ENCODE measurements around the gene HSPB3. TPM values are rescaled to one million over a fixed set of nuclear protein-coding genes. Genes with fewer than 3 reads are reported as not detected.

HSPB3 gene
- total RNA-seq, 2 experiments from 2014 or later = not detected

GRCh38 chr5:54438620-54439389, 16.7 kb upstream of the HSPB3 start:
- no peak for DNase-seq
- no peak overlapping the region for H3K4me3 Mint-ChIP-seq
- intact Hi-C loops (cut with micrococcal nuclease) = no loop called here
- H3K27ac Mint-ChIP-seq = no peak overlapping the region
- no peaks in the 10 kb centered on the region for H3K9me3 Mint-ChIP-seq
- CTCF ChIA-PET = interaction anchor here (0.6 to 2.9 kb wide), 3 partner anchors 20 to 1344 kb away, joined by 3 to 18 read pairs (median 3); no protein-coding TSS in a partner anchor
- no peaks in the 10 kb centered on the region for H3K27me3 Mint-ChIP-seq (ENCODE audit: low read depth)
- H3K36me3 Mint-ChIP-seq (ENCODE audit: low read depth) = no peaks in the 10 kb centered on the region
- H3K4me1 Mint-ChIP-seq (ENCODE audit: low read depth) = peaks cover 35% of the 10 kb centered on the region

DNA sequence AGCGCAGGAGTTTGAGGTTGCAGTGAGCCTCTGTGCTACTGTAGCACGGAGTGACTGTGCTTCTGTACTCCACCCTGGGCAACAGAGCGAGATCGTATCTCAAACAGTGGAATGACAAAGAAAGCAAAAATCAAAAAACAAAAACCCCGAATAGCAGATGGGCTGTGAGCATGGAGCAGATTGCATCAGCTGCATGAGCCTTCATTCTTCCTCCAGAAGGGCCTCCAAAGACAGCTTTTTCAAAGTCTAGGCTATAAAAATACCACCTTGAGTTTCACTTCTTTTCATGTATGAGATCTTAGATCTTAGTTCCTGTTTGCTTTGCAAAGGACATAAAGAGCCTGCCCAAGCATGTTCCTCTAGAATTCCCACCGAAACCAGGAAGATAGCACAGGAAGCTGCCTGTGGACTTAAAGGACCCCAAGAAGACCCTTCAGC, 15.0 kb upstream of the HSPB3 start:
- intact Hi-C loops (cut with micrococcal nuclease) = loop anchor here (1.0 to 2.0 kb wide), 2 partner anchors 48 to 130 kb away; partner anchors contain the start of gene ARL15
- peak; percentile 48 for DNase-seq
- Mint-ChIP-seq H3K36me3 (ENCODE audit: low read depth) (no peaks in the 10 kb centered on the region), H3K27ac (peak overlapping the region; percentile 78), H3K4me1 (ENCODE audit: low read depth) (peaks cover 35% of the 10 kb centered on the region), H3K9me3 (no peaks in the 10 kb centered on the region), H3K27me3 (ENCODE audit: low read depth) (no peaks in the 10 kb centered on the region), H3K4me3 (peak overlapping the region; percentile 62)
- CTCF ChIA-PET = interaction anchor here (0.7 to 2.9 kb wide), 3 partner anchors 10 to 1307 kb away, joined by 3 to 18 read pairs (median 3); no protein-coding TSS in a partner anchor

DNA sequence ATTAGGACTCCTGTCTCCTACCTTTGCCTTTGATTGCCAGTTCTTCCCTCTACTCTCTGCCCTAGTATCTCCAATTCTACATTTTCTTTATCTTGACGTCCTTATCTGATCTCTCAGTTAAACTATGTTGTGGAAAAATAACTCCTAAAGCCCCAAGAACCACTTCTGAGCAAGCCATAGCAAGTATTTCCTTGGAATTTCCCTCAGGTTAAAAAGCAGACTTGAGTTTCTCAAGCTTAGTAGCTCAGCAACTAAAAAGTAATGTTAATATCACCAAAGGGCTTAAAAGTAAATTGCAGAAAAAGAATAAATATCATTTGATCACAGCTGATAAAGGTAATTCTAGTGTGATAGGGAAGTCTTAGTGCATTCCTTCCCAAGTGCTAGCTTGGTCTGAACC, 13.2 kb upstream of the HSPB3 start:
- no peaks in the 10 kb centered on the region for H3K36me3 Mint-ChIP-seq (ENCODE audit: low read depth)
- no peaks in the 10 kb centered on the region for H3K9me3 Mint-ChIP-seq
- no peak for DNase-seq
- H3K27me3 Mint-ChIP-seq (ENCODE audit: low read depth) = no peaks in the 10 kb centered on the region
- H3K27ac Mint-ChIP-seq = no peak overlapping the region
- CTCF ChIA-PET = interaction anchor here (1.6 to 2.4 kb wide), 3 partner anchors 9 to 47 kb away, joined by 3 to 9 read pairs (median 4); no protein-coding TSS in a partner anchor
- peaks cover 35% of the 10 kb centered on the region for H3K4me1 Mint-ChIP-seq (ENCODE audit: low read depth)
- H3K4me3 Mint-ChIP-seq = no peak overlapping the region
- intact Hi-C loops (cut with micrococcal nuclease) = no loop called here

DNA sequence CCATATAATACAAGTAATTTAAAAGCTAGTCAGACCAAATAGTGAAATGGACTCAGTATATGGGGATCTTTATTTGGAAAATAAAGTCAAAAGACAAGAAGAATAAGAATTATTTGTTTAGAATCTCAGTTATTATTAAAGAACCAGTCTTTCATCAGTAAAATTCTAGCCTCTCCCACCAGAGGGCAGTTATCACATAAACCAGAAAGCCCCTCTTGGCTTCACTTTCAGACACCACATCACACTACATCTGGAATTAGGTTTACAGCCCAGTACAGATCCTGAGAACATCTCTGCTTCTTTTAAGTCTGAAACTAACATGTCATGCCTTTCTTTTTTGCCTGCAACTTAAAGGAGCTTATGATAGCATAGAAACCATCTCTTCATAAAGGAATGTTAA, 12.2 kb upstream of the HSPB3 start:
- intact Hi-C loops (cut with micrococcal nuclease) = no loop called here
- no peak overlapping the region for H3K27ac Mint-ChIP-seq
- no peaks in the 10 kb centered on the region for H3K27me3 Mint-ChIP-seq (ENCODE audit: low read depth)
- H3K4me1 Mint-ChIP-seq (ENCODE audit: low read depth) = peaks cover 35% of the 10 kb centered on the region
- H3K9me3 Mint-ChIP-seq = no peaks in the 10 kb centered on the region
- no peak overlapping the region for H3K4me3 Mint-ChIP-seq
- DNase-seq = no peak
- CTCF ChIA-PET = interaction anchor here (0.9 to 2.4 kb wide), 5 partner anchors 8 to 424 kb away, joined by 3 to 9 read pairs (median 4); partner anchors contain the start of gene ARL15
- no peaks in the 10 kb centered on the region for H3K36me3 Mint-ChIP-seq (ENCODE audit: low read depth)

DNA sequence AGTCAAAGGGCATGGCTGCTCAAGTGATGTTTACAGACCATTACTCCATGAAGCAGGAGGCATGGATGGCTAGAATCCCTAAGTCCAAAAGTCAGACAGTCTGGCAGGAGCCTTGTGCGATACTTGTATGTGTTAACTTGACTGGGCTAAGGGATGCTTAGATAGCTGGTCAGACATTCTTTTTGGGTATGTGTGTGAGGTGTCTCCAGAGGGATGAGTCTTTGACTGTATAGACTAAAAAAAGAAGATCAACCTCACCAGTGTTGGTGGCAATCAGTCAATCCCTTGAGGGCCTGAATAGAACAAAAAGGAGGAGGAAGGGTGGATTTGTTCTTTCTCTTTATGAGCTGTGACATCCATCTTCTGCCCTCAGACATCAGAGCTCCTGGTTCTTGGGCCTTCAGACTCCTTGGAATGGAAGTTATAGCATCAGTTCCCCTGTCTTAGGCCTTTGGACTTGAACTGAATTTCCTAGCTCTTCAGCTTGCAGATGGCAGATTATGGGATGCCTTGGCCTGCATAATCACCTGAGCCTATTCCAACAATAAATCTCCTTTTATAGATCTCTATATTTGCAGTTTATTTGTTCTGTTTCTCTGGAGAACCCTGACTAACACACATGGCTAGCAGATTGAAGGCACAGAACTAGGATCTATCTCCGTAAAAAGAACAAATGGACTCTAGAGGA, 9.7 kb upstream of the HSPB3 start:
- Mint-ChIP-seq H3K9me3 (no peaks in the 10 kb centered on the region), H3K4me1 (ENCODE audit: low read depth) (peaks cover 13% of the 10 kb centered on the region), H3K4me3 (no peak overlapping the region), H3K27me3 (ENCODE audit: low read depth) (no peaks in the 10 kb centered on the region), H3K36me3 (ENCODE audit: low read depth) (no peaks in the 10 kb centered on the region), H3K27ac (no peak overlapping the region)
- CTCF ChIA-PET = interaction anchor here (0.6 to 1.0 kb wide), 3 partner anchors 15 to 290 kb away, joined by 3 to 5 read pairs (median 4); no protein-coding TSS in a partner anchor
- intact Hi-C loops (cut with micrococcal nuclease) = no loop called here
- no peak for DNase-seq

GRCh38 chr5:54446379-54446732, 9.1 kb upstream of the HSPB3 start:
- CTCF ChIA-PET = interaction anchor here (0.6 to 1.0 kb wide), 3 partner anchors 15 to 291 kb away, joined by 3 to 5 read pairs (median 4); no protein-coding TSS in a partner anchor
- DNase-seq = no peak
- Mint-ChIP-seq H3K4me3 (no peak overlapping the region), H3K36me3 (ENCODE audit: low read depth) (no peaks in the 10 kb centered on the region), H3K4me1 (ENCODE audit: low read depth) (peaks cover 7% of the 10 kb centered on the region), H3K9me3 (no peaks in the 10 kb centered on the region), H3K27me3 (ENCODE audit: low read depth) (no peaks in the 10 kb centered on the region), H3K27ac (no peak overlapping the region)
- intact Hi-C loops (cut with micrococcal nuclease) = no loop called here

DNA sequence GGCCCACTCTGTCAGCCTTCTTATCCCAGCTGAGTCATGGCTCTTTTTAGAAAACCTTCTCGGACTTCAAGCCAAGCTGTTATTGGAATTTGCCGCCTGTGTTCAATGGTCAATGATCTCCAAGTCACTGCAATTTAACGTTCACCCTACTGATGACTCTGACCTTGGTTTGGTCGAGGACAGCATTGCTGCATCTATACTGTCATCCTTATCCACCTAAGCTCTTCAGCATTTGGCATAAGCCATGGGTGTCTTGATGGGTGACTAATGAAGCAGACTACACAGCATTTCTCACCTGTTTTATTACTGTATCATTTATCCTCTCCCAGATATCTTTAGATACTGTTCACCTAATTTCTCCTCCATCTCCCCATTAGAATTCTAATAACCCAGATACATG, 5.6 kb upstream of the HSPB3 start:
- Mint-ChIP-seq H3K36me3 (ENCODE audit: low read depth) (no peaks in the 10 kb centered on the region), H3K4me3 (no peak overlapping the region), H3K9me3 (no peaks in the 10 kb centered on the region), H3K27me3 (ENCODE audit: low read depth) (no peaks in the 10 kb centered on the region), H3K27ac (no peak overlapping the region), H3K4me1 (ENCODE audit: low read depth) (no peaks in the 10 kb centered on the region)
- no peak for DNase-seq
- CTCF ChIA-PET = interaction anchor here (1.7 kb wide), 1 partner anchor 9 kb away, joined by 3 read pairs; no protein-coding TSS in a partner anchor
- intact Hi-C loops (cut with micrococcal nuclease) = no loop called here

GRCh38 chr5:54450542-54450941, 5.0 kb upstream of the HSPB3 start:
- H3K4me3 Mint-ChIP-seq = no peak overlapping the region
- no peak overlapping the region for H3K27ac Mint-ChIP-seq
- CTCF ChIA-PET = interaction anchor here (1.3 to 1.7 kb wide), 2 partner anchors 8 to 10 kb away, joined by 3 read pairs; no protein-coding TSS in a partner anchor
- H3K36me3 Mint-ChIP-seq (ENCODE audit: low read depth) = no peaks in the 10 kb centered on the region
- no peaks in the 10 kb centered on the region for H3K4me1 Mint-ChIP-seq (ENCODE audit: low read depth)
- no peaks in the 10 kb centered on the region for H3K9me3 Mint-ChIP-seq
- no peaks in the 10 kb centered on the region for H3K27me3 Mint-ChIP-seq (ENCODE audit: low read depth)
- DNase-seq = no peak
- intact Hi-C loops (cut with micrococcal nuclease) = no loop called here

DNA sequence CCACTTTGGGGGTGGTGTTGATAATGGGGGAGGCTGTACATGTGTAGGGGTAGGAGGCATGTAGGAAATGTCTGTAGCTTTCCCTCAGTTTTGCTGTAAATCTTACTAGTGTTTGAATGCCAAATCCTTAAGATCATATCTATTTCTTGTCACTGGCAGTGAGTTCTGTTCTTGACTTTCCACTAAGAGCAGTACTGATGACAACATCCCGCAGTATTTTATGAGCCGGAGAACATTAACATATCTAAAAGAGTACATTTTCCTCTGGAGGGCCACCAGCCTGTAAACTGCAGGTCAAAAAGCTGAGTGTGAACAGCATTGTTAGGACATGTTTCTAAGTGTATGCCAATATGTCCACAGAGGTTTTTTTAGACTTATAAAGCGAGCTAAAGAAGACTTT, 2.5 kb upstream of the HSPB3 start:
- CTCF ChIA-PET = interaction anchor here (1.1 kb wide), 1 partner anchor 36 kb away, joined by 3 read pairs; no protein-coding TSS in a partner anchor
- no peaks in the 10 kb centered on the region for H3K4me1 Mint-ChIP-seq (ENCODE audit: low read depth)
- H3K36me3 Mint-ChIP-seq (ENCODE audit: low read depth) = no peaks in the 10 kb centered on the region
- H3K27me3 Mint-ChIP-seq (ENCODE audit: low read depth) = no peaks in the 10 kb centered on the region
- DNase-seq = no peak
- no peak overlapping the region for H3K27ac Mint-ChIP-seq
- intact Hi-C loops (cut with micrococcal nuclease) = no loop called here
- H3K9me3 Mint-ChIP-seq = no peaks in the 10 kb centered on the region
- H3K4me3 Mint-ChIP-seq = no peak overlapping the region

- H3K27ac Mint-ChIP-seq = no peak overlapping the region
- no peaks in the 10 kb centered on the region for H3K36me3 Mint-ChIP-seq (ENCODE audit: low read depth)
- intact Hi-C loops (cut with micrococcal nuclease) = no loop called here
- no peaks in the 10 kb centered on the region for H3K9me3 Mint-ChIP-seq
- no peak overlapping the region for H3K4me3 Mint-ChIP-seq
- CTCF ChIA-PET = no interaction called here
- no peaks in the 10 kb centered on the region for H3K4me1 Mint-ChIP-seq (ENCODE audit: low read depth)
- no peak for DNase-seq
- no peaks in the 10 kb centered on the region for H3K27me3 Mint-ChIP-seq (ENCODE audit: low read depth)
Measured at GRCh38 chr5:54454602-54455001, 897 bp upstream of the HSPB3 start.

- H3K27me3 Mint-ChIP-seq (ENCODE audit: low read depth) = no peaks in the 10 kb centered on the region
- intact Hi-C loops (cut with micrococcal nuclease) = no loop called here
- H3K27ac Mint-ChIP-seq = no peak overlapping the region
- H3K4me3 Mint-ChIP-seq = no peak overlapping the region
- DNase-seq = no peak
- peaks cover 15% of the 10 kb centered on the region for H3K9me3 Mint-ChIP-seq
- no peaks in the 10 kb centered on the region for H3K4me1 Mint-ChIP-seq (ENCODE audit: low read depth)
- CTCF ChIA-PET = no interaction called here
- H3K36me3 Mint-ChIP-seq (ENCODE audit: low read depth) = no peaks in the 10 kb centered on the region
Measured at GRCh38 chr5:54457094-54457862, 1.8 kb downstream of the HSPB3 start.

DNA sequence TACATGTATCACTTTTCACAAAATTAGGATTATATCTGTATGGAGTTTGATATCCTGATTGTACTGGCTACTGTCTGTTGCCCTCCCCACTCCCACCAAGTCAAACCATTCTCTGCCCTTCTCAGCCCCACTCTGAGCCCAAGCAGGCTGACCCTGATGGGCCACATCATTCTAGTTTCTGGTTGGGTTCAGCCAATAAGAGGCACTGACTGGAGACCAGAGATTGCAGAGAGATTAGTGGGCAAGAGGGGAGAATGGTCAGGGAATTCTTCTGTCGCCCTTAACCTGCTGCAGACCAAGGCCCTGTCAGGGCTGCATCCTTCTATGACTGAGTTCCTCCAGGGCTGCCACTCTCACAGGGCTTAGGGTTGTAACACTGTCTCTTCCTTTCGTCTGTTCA, 2.7 kb downstream of the HSPB3 start:
- Mint-ChIP-seq H3K4me3 (no peak overlapping the region), H3K27ac (no peak overlapping the region), H3K9me3 (peaks cover 15% of the 10 kb centered on the region), H3K27me3 (ENCODE audit: low read depth) (no peaks in the 10 kb centered on the region), H3K36me3 (ENCODE audit: low read depth) (no peaks in the 10 kb centered on the region), H3K4me1 (ENCODE audit: low read depth) (no peaks in the 10 kb centered on the region)
- CTCF ChIA-PET = no interaction called here
- intact Hi-C loops (cut with micrococcal nuclease) = no loop called here
- no peak for DNase-seq
